MM.1S (cell line): Measurements from ENCODE around the gene NSF.

Experiments
- EZH2 ChIP-seq: fragments of 300-600 bp; sonication (generic); optimal IDR thresholded peaks from 2 replicates; pipeline ENCODE3; 2017; ENCODE audit warnings: low read depth, mild to moderate bottlenecking, antibody characterized with exemption, low read length, mixed read lengths
- TF ChIP-seq, protein P1 (sequence below): fragments of 300-600 bp; sonication (generic); IDR thresholded peaks from 2 replicates; pipeline ENCODE4 v1.5.1; 2016; ENCODE audit warnings: antibody characterized with exemption, low read length, mixed read lengths

DNA sequence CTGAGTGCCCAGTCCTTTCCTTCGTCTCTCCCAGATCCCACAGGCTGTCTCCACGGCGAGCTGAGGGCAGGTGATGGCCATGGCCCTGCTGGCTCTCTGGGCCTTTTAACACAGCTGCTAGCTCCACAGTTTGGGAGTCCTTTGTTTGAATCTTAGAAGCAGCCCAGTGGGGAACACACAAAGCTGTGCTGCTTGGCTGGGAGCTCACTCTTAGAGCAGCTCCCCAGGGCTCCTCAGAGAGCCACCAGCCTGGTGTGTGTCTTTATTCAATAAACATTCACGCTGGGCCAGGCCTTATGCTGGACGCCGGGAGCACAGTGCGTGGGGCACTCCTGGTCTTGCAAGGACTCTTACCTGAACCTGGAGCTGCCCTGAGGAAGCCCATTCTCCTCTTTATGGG lies 198.3 kb downstream of the NSF start:
- TF ChIP-seq, protein P1, sequence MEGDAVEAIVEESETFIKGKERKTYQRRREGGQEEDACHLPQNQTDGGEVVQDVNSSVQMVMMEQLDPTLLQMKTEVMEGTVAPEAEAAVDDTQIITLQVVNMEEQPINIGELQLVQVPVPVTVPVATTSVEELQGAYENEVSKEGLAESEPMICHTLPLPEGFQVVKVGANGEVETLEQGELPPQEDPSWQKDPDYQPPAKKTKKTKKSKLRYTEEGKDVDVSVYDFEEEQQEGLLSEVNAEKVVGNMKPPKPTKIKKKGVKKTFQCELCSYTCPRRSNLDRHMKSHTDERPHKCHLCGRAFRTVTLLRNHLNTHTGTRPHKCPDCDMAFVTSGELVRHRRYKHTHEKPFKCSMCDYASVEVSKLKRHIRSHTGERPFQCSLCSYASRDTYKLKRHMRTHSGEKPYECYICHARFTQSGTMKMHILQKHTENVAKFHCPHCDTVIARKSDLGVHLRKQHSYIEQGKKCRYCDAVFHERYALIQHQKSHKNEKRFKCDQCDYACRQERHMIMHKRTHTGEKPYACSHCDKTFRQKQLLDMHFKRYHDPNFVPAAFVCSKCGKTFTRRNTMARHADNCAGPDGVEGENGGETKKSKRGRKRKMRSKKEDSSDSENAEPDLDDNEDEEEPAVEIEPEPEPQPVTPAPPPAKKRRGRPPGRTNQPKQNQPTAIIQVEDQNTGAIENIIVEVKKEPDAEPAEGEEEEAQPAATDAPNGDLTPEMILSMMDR: no peak
- no peak for TF ChIP-seq EZH2
